NCI-H524 (cell line): ENCODE results near the gene ORC2.
"Not testable (repeated sequence)": the region's sequence is repeated elsewhere in the genome, so short reads cannot be mapped to it uniquely, and the experiment has no call there.

Source experiments
- DNase-seq, 2 experiments: peaks; one replicate each; lab custom pipeline; 2025; lab: John Stamatoyannopoulos, UW

Gene ORC2

DNA sequence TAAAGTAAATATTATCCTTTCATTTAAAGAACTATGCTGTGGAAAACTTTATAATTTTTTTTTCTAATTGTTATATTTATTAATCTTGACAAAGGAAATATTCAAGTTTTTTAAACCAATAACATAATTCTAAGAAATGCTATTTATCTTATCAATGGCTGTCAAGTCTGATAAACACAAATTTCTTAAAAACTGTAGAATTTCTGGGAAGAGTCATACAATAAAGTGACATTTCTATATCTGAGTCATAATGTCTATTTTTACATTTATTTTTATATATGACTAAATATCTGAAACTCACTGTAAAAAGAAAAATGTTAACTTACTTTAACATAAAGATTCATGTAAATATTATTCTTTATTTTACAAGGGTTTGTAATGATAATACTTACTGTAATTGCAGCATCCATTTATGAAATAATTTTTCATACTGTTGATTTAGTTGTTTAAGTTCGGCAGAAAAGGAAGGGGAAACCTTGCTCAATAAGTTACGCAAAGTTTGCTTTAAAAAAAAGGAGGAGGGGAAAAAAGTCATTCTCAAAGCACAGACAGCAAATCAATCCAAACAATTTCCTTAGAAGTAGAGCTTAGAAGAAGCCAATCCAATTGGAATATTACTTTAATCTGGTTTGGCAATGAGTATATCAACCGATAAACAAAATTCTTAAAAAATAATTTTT is 32.4 kb downstream of the ORC2 start:
- DNase-seq = no peak

- no peak for DNase-seq
These were observed 33.9 kb downstream of the ORC2 start for GRCh38 chr2:200929334-200930249.

GRCh38 chr2:200922439-200922838 is 41.0 kb downstream of the ORC2 start:
- no peak for DNase-seq

DNA sequence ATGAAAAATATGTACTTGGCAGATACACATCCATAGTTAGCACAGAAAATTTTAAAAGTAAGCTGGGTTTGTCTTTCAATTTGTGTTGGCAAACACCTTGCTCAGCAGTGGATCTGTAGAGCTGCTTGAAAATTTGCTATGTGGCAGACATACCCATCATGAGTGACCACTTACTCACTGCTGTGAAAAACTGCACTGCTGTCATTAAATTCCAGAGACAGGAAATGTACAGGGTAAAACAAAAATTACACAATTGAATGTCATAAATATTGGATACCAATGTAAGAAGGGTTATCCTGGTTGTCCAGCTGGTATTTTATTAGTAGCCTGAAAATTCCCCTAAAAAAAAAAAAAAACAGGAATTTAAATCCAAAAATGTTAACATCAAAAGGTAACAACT is 49.8 kb downstream of the ORC2 start:
- no peak for DNase-seq

DNA sequence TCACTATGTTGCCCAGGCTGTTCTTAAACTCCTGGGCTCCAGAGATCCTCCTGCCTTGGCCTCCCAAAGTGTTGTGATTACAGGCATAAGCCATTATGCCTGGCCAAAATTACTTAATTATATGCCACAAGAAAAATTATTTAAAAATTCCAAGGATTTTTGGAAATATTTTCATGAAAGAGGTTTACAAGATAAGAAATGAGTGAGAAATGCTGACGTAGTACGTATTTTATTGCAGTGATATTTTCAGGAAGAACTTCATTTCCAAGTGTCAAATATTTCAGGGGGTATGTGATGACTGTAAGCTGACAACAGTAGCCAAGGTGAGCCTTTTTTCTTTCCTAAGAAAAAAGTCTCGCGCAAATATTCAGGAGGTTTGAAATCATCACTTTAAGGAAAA is 53.5 kb downstream of the ORC2 start:
- no peak for DNase-seq

DNA sequence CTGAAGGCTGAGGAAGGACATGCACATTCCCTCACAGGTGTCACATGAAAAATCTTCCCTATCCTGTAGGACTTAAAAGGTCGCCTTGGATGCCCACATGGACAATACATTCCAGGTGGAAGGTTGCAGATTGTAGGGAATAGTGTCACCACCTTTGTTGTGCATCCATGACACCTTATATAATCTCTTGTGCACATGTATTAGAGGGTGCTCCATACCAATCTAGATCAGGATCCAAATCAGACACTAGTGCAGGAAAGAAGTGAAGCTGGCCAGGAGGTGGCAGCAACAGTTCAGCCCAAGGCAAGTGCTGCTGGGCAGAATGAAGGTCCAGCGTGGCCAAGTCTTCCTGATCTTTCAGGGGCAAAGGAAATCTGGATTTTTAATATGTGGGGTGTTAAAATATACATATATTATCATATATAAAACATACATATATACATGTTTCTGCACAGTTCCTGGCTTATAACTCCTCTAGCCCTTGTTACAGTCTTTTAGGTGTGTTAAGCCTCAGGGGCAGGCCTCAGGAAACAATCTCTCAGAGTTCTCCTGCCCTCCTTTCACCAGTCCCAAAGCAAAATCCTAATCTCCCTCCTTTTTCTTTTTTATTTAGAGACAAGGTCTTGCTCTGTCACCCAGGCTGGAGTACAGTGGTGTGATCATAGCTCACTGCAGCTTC is 57.7 kb downstream of the ORC2 start:
- DNase-seq = peak; percentile 19 to 57

GRCh38 chr2:200901459-200902072 is 61.9 kb downstream of the ORC2 start:
- peak; percentile 75 to 89 for DNase-seq

DNA sequence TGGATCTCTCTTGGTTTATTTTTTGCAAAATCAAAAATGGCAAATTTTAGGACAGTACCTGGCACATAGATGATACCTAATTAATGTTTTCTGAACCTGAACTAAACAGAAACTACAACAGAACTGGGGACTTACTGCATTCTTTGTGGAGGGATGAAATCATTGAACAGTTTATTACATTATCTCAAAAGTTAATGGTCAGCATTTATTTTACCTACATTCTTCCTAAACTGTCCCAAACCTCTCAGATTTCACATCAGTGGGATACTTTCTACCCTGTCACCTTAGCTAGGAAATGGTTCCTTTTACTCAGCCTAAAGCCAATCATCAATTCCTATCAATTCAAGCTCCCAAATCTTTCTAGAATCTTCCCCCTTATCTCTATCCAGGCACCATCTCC is 64.0 kb downstream of the ORC2 start:
- no peak for DNase-seq

GRCh38 chr2:200888704-200889625 is 74.5 kb downstream of the ORC2 start, which contains the start of the genes NIF3L1 and PPIL3:
TSS of gene NIF3L1 (plus strand) at chr2:200889371. CDS start at chr2:200891944, 2,573 bp downstream.
TSS of gene PPIL3 (minus strand) at chr2:200889077. CDS start at chr2:200887615, 1,462 bp downstream.
- peak; percentile 94 to 99 for DNase-seq

DNA sequence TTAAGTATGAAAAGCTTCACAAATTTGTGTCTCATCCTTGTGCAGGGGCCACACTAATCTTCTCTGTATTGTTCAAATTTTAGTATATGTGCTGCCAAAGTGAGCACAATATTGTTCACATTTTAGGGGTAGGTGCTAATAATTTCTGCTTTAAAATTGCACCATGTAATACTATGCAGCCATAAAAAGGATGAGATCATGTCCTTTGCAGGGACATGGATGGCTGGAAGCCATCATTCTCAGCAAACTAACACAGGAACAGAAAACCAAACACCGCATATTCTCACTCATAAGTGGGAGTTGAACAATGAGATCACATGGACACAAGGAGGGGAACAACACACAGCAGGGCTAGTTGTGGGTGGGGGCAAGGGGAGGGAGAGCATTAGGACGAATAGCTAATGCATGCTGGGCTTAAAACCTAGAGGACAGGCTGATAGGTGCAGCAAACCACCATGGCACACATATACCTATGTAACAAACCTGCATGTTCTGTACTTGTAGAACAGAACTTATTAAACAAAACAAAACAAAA is 81.7 kb downstream of the ORC2 start:
- DNase-seq = not testable (repeated sequence)

GRCh38 chr2:200878289-200878880 is 85.1 kb downstream of the ORC2 start:
- DNase-seq = no peak

DNA sequence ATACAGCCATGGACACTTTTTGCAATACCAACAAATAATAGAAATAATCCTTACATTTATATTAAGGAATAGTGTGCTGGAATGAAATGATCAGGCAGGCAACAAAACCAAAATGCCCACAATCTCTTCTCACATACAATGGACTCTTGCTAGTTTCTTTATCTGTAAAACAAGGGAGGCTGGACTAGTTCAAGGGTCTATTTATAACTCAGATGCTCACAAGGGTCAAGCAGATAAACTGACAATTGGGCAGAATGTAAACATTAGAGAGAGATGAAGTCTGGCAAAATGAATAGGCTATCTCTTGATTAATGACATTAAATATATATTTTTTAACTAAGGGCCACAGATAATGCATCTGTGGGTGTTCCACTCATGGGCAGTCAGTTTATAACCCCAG is 86.0 kb downstream of the ORC2 start:
- DNase-seq = no peak

- DNase-seq = no peak
These were observed 89.9 kb downstream of the ORC2 start for GRCh38 chr2:200873560-200873959.

- no peak for DNase-seq
These were observed 92.3 kb downstream of the ORC2 start for GRCh38 chr2:200871151-200871550.

- DNase-seq = no peak
These were observed 94.4 kb downstream of the ORC2 start for GRCh38 chr2:200869014-200869413.

DNA sequence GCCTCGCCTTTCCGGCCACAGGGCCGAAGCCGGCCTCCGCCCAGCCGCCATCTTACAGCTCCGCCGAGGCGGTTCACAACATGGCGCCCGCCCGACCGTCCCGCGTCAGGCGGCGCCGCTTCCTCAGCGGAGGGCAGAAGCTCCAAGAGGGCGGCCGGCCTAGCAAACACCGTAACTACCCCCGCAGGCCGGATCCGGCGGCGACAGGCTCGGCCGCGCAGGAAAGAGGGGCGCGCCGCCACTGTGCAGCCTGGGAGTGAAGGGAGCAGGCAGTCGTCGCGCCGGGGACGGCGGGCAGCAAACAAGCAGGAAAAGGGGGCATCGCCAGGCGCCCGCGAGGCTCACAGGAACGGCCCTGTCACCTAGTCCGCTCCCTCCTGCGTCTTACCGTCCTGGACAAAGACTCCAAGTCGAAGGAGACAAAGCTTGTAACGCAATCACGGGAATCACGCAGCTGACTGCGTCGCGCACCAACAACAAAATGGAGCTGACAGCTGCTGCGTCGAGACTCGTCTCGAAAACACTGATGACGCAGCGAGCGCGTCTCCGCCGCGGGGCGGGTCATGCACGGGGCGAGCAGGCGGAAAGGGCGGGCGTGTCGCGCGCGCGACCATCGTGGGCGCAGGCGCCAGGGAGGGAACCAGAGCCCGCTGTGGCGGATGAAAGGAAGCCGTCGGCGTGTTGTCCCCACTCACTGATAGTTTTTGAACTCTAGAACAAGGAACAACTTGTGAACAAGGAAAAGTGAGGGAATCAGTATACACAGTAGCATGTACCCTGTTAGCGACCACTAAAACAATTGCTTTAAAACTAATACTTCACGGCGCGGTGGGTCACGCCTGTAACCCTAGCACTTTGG is 99.1 kb downstream of the ORC2 start, which contains the start of gene CLK1:
TSS of gene CLK1 (minus strand) at position 483 of the 859 bp plus-strand sequence. CDS start 2,796 bp downstream, outside the sequence.
- DNase-seq = peak; percentile 85 to 90

GRCh38 chr2:200863782-200864175 is 99.7 kb downstream of the ORC2 start:
- DNase-seq = peak in 1 of 2 experiments; percentile 31

GRCh38 chr2:200862532-200863000 is 100.9 kb downstream of the ORC2 start:
- DNase-seq = peak in 1 of 2 experiments; percentile 41

DNA sequence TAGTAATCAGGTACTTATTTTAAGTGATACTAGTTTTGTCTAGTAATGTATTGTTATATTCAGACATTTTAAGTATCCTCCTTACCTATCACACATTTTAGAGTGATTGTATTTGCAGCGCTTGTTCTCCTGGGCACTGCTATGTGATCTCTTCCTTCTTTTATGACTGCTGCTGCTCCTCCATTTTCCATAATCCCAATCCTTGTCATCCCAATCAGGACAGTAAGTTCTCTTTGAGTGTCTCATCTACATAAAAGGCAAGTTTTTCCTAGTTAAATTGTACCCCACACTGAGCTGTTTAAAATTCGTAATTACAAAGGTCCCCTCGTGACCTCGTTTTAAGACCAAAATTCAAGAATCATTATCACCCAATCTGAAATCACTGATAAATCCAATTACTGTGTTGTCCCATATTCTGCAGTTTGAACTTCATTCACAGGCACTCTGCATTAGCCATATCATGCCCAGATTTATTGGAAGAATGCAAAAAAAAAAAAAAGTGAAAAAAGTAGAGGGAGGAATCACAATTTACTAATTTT is 101.8 kb downstream of the ORC2 start:
- DNase-seq = no peak
